CD4-positive, alpha-beta T cell treated with Interleukin-4 for 4 hours (primary cell): ENCODE measurements around the gene NOTCH1.

Experiments
- DNase-seq: peaks from one replicate; pipeline ENCODE4 v3.0.0-alpha.2; 2020

NOTCH1 gene

GRCh38 chr9:136497916-136498695 is 47.7 kb downstream of the NOTCH1 start:
- no peak for DNase-seq

GRCh38 chr9:136496801-136497620 is 48.8 kb downstream of the NOTCH1 start:
- no peak for DNase-seq

GRCh38 chr9:136496181-136496580 is 49.7 kb downstream of the NOTCH1 start:
- no peak for DNase-seq

- DNase-seq: no peak
These were observed 50.5 kb downstream of the NOTCH1 start for GRCh38 chr9:136495238-136495800.

GRCh38 chr9:136494531-136495215 is 51.2 kb downstream of the NOTCH1 start:
- DNase-seq: no peak

- no peak for DNase-seq
These were observed 51.8 kb downstream of the NOTCH1 start for GRCh38 chr9:136494012-136494411.

- DNase-seq: no peak
These were observed 52.3 kb downstream of the NOTCH1 start for GRCh38 chr9:136493567-136493971.

GRCh38 chr9:136492978-136493522 is 52.8 kb downstream of the NOTCH1 start:
- no peak for DNase-seq

GRCh38 chr9:136489731-136490130 is 56.1 kb downstream of the NOTCH1 start:
- no peak for DNase-seq

- peak; percentile 67 for DNase-seq
These were observed 57.3 kb downstream of the NOTCH1 start for GRCh38 chr9:136488247-136489214.

GRCh38 chr9:136487672-136488071 is 58.2 kb downstream of the NOTCH1 start:
- DNase-seq: no peak

- no peak for DNase-seq
These were observed 58.8 kb downstream of the NOTCH1 start for GRCh38 chr9:136486823-136487620.

- DNase-seq: no peak
These were observed 59.7 kb downstream of the NOTCH1 start for GRCh38 chr9:136486131-136486530.

- peak; percentile 76 for DNase-seq
These were observed 60.5 kb downstream of the NOTCH1 start for GRCh38 chr9:136485049-136486045.

- no peak for DNase-seq
These were observed 61.4 kb downstream of the NOTCH1 start for GRCh38 chr9:136484153-136485048.

- DNase-seq: peak; percentile 90
These were observed 62.2 kb downstream of the NOTCH1 start for GRCh38 chr9:136483589-136484152.

- peak; percentile 97 for DNase-seq
These were observed 62.9 kb downstream of the NOTCH1 start, which contains the start of gene SEC16A for GRCh38 chr9:136482793-136483588. Gene SEC16A, minus strand, starts transcription at chr9:136483040. Its CDS starts 5,425 bp downstream, at chr9:136477615.
